GM19438 (cell line): Measurements from ENCODE around the gene TRIM14.
"Not testable (repeated sequence)": the region's sequence is repeated elsewhere in the genome, so short reads cannot be mapped to it uniquely, and the experiment has no call there.

ENCODE experiments used
- ATAC-seq: cut with Tn5 transposase; IDR thresholded peaks from one replicate; pipeline ENCODE4 v1.9.1; 2021; ENCODE audit warnings: low read depth; ENCODE audit not compliant: unreplicated experiment

Gene TRIM14

GRCh38 chr9:98085058-98085457, 34.0 kb downstream of the TRIM14 start:
- no peak for ATAC-seq

- no peak for ATAC-seq
Measured at GRCh38 chr9:98084396-98084795, 34.6 kb downstream of the TRIM14 start.

DNA sequence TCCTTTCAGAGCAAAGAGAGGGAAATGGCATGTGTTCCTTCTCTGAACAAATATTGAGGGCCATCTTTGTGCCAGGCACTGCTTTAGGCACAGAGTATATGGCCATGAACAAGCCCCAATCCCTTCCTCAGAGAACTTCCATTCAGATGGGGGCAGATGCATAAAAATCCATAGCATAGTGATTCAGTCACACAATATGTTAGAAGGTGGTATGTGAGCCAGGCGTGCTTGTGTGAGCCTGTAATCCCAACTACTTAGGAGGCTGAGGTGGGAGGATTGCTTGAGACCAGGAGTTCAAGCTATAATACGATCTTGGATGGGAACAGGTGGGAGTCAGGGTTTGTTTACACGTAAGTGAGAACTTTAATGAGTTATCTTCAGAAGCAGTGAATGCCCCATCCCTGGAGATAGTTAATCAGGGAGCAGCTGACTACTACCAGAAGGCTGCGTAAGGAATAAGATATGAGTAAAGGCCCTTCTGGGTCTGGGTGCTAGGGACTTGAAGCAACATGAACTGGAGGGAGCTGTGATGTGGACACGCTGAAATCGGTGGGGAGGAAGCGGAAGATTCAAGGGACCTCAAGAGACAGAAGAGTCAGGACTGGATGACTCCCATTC, 35.3 kb downstream of the TRIM14 start:
- ATAC-seq, result no peak

DNA sequence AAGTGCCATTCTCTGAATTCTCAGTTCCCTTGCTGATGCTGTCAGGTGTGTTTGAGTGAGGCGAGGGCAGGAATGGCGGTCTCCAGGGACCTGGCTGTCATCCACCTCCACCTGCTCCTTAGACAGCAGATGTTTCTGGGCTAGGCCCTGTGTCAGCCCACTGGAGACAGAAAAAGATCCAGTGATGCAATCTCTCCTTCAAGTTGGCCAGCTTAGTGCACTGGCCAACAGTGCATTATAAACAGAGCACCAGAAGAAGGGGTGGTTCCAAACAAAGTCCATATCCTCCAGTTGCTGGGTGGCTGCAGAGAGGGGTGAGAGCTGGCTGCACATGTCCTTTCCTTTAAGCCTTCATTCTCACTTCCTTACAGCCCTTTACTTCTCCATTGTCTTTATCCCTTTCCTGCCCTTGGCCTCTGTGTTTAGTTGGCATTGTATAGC, 35.9 kb downstream of the TRIM14 start:
- no peak for ATAC-seq

GRCh38 chr9:98081477-98082219, 37.4 kb downstream of the TRIM14 start:
- ATAC-seq, result no peak

- ATAC-seq, result no peak
Measured at GRCh38 chr9:98080780-98081179, 38.2 kb downstream of the TRIM14 start.

DNA sequence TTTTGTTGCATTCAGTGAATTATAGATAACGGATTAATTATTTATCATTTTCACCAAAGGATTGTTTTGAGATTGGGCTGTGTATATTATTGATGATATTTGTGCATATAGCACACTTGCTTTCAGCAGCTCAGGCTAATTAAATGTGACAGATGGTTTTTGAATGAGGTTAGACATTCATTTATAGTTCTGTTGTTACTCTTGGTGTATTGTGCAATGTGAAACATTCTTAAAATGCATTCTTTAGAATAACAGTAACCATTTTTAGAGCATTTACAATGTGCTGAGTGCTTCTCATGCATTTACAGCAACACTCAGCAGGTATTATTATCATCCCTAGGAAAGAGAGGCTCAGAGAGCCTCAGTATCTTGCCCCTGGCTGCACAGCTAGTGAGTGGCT, 38.7 kb downstream of the TRIM14 start:
- ATAC-seq, result no peak

- ATAC-seq, result no peak
Measured at GRCh38 chr9:98078895-98079294, 40.1 kb downstream of the TRIM14 start.

DNA sequence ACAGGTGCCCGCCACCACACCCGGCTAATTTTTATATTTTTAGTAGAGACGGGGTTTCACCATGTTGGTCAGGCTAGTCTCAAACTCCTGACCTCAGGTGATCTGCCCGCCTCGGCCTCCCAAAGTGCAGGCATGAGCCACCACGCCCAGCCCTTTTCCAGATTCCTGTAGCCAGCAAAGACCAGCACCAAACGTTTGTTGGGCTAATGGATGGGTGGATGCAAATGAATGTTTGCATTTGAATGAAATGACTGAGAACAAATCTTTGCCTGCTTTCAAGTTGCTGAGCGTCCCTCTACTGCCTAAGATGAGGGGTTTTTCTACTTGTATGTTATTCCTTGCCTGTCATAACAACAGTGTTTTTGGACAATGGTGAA, 42.5 kb downstream of the TRIM14 start:
- not testable (repeated sequence) for ATAC-seq

DNA sequence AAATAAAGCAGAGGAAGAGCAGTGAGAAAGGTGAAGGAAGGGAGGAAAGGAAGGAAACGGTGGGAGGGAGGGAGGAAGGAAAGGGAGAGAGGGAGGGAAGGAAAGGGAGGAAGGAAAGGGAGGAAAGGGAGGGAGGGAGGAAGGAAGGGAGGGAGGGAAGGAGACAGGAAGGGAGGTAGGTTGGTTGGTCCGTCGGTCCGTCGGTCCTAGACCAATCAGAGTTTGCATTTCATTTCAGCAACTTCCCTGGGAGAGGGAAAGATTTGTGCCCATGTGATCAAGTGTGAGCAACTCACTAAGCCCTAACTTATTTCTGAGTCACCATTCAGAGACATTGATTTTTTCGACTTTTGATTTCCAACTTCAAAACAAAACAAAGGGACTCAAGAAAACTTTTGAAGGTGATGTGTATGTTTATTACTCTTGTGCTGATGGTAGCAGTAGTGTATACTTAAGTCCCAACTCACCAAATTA, 43.7 kb downstream of the TRIM14 start:
- no peak for ATAC-seq

- no peak for ATAC-seq
Measured at GRCh38 chr9:98074115-98074990, 44.7 kb downstream of the TRIM14 start.

DNA sequence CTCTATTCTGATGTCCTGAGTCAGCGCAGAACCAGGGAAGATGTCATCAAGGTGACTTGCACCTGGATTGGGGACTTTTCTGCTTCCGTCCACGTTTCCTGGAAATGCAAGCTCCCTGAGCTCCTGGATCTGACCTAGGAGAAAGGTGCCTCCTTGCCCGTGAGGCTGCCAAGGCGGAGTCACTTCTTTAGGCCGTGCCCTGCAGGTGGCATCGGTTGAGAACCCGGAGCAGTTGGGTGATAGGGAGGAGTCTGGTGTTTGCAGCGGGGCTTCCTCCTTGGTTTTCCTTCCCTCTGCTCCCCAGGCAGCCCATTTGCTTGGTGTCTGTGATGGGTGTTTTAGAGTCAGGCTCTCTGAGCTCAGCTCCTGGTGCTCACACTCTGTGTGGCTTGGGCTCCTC, 47.3 kb downstream of the TRIM14 start:
- ATAC-seq, result no peak

DNA sequence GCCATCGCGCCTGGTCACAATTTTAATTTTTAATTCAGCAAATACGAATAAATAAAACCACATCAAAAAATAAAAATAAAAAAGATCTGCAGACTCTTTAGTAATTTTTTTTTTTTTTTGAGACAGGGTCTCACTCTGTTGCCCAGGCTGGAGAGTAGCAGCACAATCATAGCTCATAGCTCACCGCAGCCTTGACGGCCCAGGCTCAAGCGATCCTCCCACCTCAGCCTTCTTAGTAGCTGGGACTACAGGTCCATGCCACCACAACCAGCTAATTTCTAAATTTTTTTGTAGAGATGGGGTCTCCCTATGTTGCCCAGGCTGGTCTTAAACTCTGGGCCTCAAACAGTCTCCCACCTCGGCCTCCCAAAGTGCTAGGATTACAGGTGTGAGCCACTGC, 48.3 kb downstream of the TRIM14 start:
- no peak for ATAC-seq

DNA sequence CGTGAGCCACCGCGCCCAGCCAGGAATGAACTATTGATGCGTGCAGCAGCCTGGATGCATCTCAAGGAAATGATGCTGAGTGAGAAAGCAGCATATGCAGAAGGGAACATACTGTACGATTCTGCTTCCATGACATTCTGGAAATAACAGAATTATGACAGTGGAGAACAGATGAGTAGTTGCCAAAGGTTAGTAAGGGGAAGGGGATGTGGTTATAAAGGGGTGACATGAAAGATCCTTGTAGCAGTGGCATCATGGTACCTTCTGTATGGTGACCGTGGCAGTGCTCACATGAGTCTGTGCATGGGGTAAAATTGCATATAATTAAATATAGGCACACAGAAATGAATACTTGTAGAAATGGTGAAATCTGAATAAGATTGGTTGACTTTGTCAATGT, 49.5 kb downstream of the TRIM14 start:
- ATAC-seq, result no peak

- no peak for ATAC-seq
Measured at GRCh38 chr9:98067184-98067583, 51.8 kb downstream of the TRIM14 start.

DNA sequence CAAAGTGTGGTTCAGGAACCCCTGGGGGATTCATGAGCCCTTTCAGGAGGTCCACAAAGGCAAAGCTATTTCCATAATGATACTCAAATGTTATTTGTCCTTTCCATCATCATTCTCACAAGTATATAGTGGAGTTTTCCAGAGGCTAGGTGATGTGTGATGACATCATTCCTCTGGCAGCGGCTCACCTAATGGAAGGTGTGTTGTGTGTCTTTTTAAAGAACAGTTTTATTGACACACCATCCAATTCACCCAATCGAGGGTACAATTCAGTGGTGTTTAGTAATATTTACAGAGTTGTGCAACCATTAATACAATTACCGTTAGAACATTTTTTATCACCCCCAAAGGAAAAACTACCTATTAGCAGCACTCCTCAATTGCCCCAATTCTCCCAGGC, 52.8 kb downstream of the TRIM14 start:
- no peak for ATAC-seq

GRCh38 chr9:98064623-98065392, 54.2 kb downstream of the TRIM14 start:
- no peak for ATAC-seq

GRCh38 chr9:98062161-98062560, 56.9 kb downstream of the TRIM14 start:
- no peak for ATAC-seq

- no peak for ATAC-seq
Measured at GRCh38 chr9:98057138-98057799, 61.8 kb downstream of the TRIM14 start.
